ENCODE measurements around the gene KNSTRN.

KNSTRN gene

GRCh38 chr15:40397688-40398412 is 15.3 kb downstream of the KNSTRN start:
- no peak for TF ChIP-seq EZH2phosphoT487 (conservative IDR thresholded peaks at IDR 0.05; ENCODE audit: low read length)
- no peak for TF ChIP-seq CTCF (IDR thresholded peaks at IDR 0.05; ENCODE audit: insufficient read depth, low read length, poor library complexity, severe bottlenecking)
- Histone ChIP-seq H3K4me2 (ENCODE audit: low read depth, low read length, poor library complexity, severe bottlenecking) (peak overlapping the region; percentile 15), H3K4me3 (ENCODE audit: insufficient read depth, low read length, poor library complexity, severe bottlenecking) (no peak overlapping the region)

DNA sequence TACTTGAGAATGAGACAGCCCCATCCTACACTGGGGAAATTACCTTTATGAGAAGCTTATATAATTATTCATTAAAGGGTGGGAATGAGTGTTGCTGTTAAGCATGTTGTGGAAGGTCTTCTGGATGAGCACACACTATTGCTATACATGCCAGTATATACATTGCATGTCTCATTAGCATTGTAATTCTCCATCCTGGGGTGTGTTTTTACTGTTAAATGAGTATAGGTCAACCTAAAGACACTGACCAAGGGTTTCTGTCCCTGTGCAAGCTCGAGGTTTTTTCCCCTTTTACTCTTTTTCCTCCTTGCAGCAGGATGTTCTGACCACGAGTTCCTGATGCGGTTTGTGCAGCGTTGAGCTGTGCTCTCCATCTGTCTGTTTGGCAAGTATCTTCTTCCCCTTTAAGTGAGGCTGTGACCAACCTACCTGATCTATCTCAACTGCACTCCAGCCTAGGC is 15.9 kb downstream of the KNSTRN start:
- H3K4me2 ChIP-seq (ENCODE audit: low read depth, low read length, poor library complexity, severe bottlenecking), result peak overlapping the region; percentile 15
- peaks cover 24% of the 10 kb centered on the region for H3F3A ChIP-seq (ENCODE audit: insufficient read depth)
- no peaks in the 10 kb centered on the region for H3K9me2 ChIP-seq (replicated peaks; ENCODE audit: insufficient read depth, low read length)
- no peak overlapping the region for H3K9ac ChIP-seq (ENCODE audit: low read length)
- H3K36me3 ChIP-seq (ENCODE audit: low read length), result peaks cover 7% of the 10 kb centered on the region
- no peak for TF ChIP-seq EZH2phosphoT487 (conservative IDR thresholded peaks at IDR 0.05; ENCODE audit: low read length)
- no peak for TF ChIP-seq CTCF (IDR thresholded peaks at IDR 0.05; ENCODE audit: insufficient read depth, low read length, poor library complexity, severe bottlenecking)
- H3K27me3 ChIP-seq (ENCODE audit: low read length), result no peaks in the 10 kb centered on the region
- no peaks in the 10 kb centered on the region for H3K9me3 ChIP-seq (ENCODE audit: insufficient read depth, low read length)
- H3K27ac ChIP-seq (ENCODE audit: low read depth, low read length), result no peak overlapping the region
- H3K4me3 ChIP-seq (ENCODE audit: insufficient read depth, low read length, poor library complexity, severe bottlenecking), result no peak overlapping the region
- H4K20me1 ChIP-seq (ENCODE audit: low read depth, low read length), result no peaks in the 10 kb centered on the region
- H3K79me2 ChIP-seq (ENCODE audit: insufficient read depth, low read length), result no peaks in the 10 kb centered on the region
- H2AFZ ChIP-seq (ENCODE audit: low read depth, low read length, severe bottlenecking), result no peak overlapping the region

More at GRCh38 chr15:40397688-40398412, 15.3 kb downstream of the KNSTRN start:
- Histone ChIP-seq H3K9me3 (ENCODE audit: insufficient read depth, low read length) (no peaks in the 10 kb centered on the region), H3K9me2 (replicated peaks; ENCODE audit: insufficient read depth, low read length) (no peaks in the 10 kb centered on the region), H3K9ac (ENCODE audit: low read length) (no peak overlapping the region), H3K27me3 (ENCODE audit: low read length) (no peaks in the 10 kb centered on the region), H4K20me1 (ENCODE audit: low read depth, low read length) (no peaks in the 10 kb centered on the region), H2AFZ (ENCODE audit: low read depth, low read length, severe bottlenecking) (no peak overlapping the region), H3K36me3 (ENCODE audit: low read length) (peaks cover 10% of the 10 kb centered on the region), H3F3A (ENCODE audit: insufficient read depth) (peaks cover 27% of the 10 kb centered on the region), H3K27ac (ENCODE audit: low read depth, low read length) (no peak overlapping the region), H3K79me2 (ENCODE audit: insufficient read depth, low read length) (no peaks in the 10 kb centered on the region)

- H3K9ac ChIP-seq (ENCODE audit: low read length), result no peak overlapping the region
- H3F3A ChIP-seq (ENCODE audit: insufficient read depth), result peaks cover 16% of the 10 kb centered on the region
- H3K27ac ChIP-seq (ENCODE audit: low read depth, low read length), result no peak overlapping the region
- TF ChIP-seq CTCF (IDR thresholded peaks at IDR 0.05; ENCODE audit: insufficient read depth, low read length, poor library complexity, severe bottlenecking), result no peak
- H3K4me2 ChIP-seq (ENCODE audit: low read depth, low read length, poor library complexity, severe bottlenecking), result no peak overlapping the region
- H3K9me3 ChIP-seq (ENCODE audit: insufficient read depth, low read length), result no peaks in the 10 kb centered on the region
- H3K4me3 ChIP-seq (ENCODE audit: insufficient read depth, low read length, poor library complexity, severe bottlenecking), result no peak overlapping the region
- H3K36me3 ChIP-seq (ENCODE audit: low read length), result no peaks in the 10 kb centered on the region
- no peak overlapping the region for H2AFZ ChIP-seq (ENCODE audit: low read depth, low read length, severe bottlenecking)
- H3K9me2 ChIP-seq (replicated peaks; ENCODE audit: insufficient read depth, low read length), result no peaks in the 10 kb centered on the region
- no peaks in the 10 kb centered on the region for H4K20me1 ChIP-seq (ENCODE audit: low read depth, low read length)
- no peaks in the 10 kb centered on the region for H3K79me2 ChIP-seq (ENCODE audit: insufficient read depth, low read length)
- H3K27me3 ChIP-seq (ENCODE audit: low read length), result no peaks in the 10 kb centered on the region
Measured at GRCh38 chr15:40399370-40399769, 16.8 kb downstream of the KNSTRN start.
